ENCODE data around the gene JAK3.
"Not testable (repeated sequence)": the region's sequence is repeated elsewhere in the genome, so short reads cannot be mapped to it uniquely, and the experiment has no call there.

The JAK3 gene

GRCh38 chr19:17803264-17803896 lies 44.4 kb downstream of the JAK3 start:
- no peak for DNase-seq (ENCODE audit: low read depth)

- DNase-seq (ENCODE audit: low read depth), result no peak
These were observed 45.5 kb downstream of the JAK3 start for GRCh38 chr19:17802137-17802858.

- not testable (repeated sequence) for DNase-seq (ENCODE audit: low read depth)
These were observed 49.2 kb downstream of the JAK3 start for GRCh38 chr19:17798599-17798998.

GRCh38 chr19:17797424-17798201 lies 50.2 kb downstream of the JAK3 start:
- DNase-seq (ENCODE audit: low read depth), result no peak

GRCh38 chr19:17796838-17797423 lies 50.9 kb downstream of the JAK3 start:
- DNase-seq (ENCODE audit: low read depth), result no peak

GRCh38 chr19:17796013-17796837 lies 51.6 kb downstream of the JAK3 start:
- no peak for DNase-seq (ENCODE audit: low read depth)

GRCh38 chr19:17795495-17795856 lies 52.3 kb downstream of the JAK3 start:
- DNase-seq (ENCODE audit: low read depth), result no peak

- DNase-seq (ENCODE audit: low read depth), result no peak
These were observed 52.9 kb downstream of the JAK3 start, which contains the start of gene B3GNT3 for GRCh38 chr19:17794731-17795494. Gene B3GNT3 (plus strand): TSS chr19:17795138. CDS start chr19:17807808, 12,670 bp downstream.

GRCh38 chr19:17794412-17794730 lies 53.4 kb downstream of the JAK3 start:
- DNase-seq (ENCODE audit: low read depth), result no peak

GRCh38 chr19:17790059-17790780 lies 57.6 kb downstream of the JAK3 start:
- no peak for DNase-seq (ENCODE audit: low read depth)

- no peak for DNase-seq (ENCODE audit: low read depth)
These were observed 59.1 kb downstream of the JAK3 start for GRCh38 chr19:17788632-17789031.

GRCh38 chr19:17787274-17787913 lies 60.4 kb downstream of the JAK3 start:
- DNase-seq (ENCODE audit: low read depth), result no peak

GRCh38 chr19:17784201-17785008 lies 63.4 kb downstream of the JAK3 start:
- peak; percentile 57 for DNase-seq (ENCODE audit: low read depth)

- not testable (repeated sequence) for DNase-seq (ENCODE audit: low read depth)
These were observed 64.1 kb downstream of the JAK3 start for GRCh38 chr19:17783721-17784120.

- no peak for DNase-seq (ENCODE audit: low read depth)
These were observed 67.0 kb downstream of the JAK3 start for GRCh38 chr19:17780781-17781180.

GRCh38 chr19:17778968-17779929 lies 68.5 kb downstream of the JAK3 start:
- peak; percentile 77 for DNase-seq (ENCODE audit: low read depth)

GRCh38 chr19:17778251-17778967 lies 69.4 kb downstream of the JAK3 start:
- peak; percentile 81 for DNase-seq (ENCODE audit: low read depth)
